GM18508 (cell line): ENCODE data around the gene PCNT.
"Not testable (repeated sequence)": the region's sequence is repeated elsewhere in the genome, so short reads cannot be mapped to it uniquely, and the experiment has no call there.

Experiments used
- ATAC-seq: cut with Tn5 transposase; IDR thresholded peaks from one replicate; pipeline ENCODE4 v1.9.1; 2021; ENCODE audit warnings: moderate number of reproducible peaks; ENCODE audit not compliant: insufficient read depth, unreplicated experiment

PCNT gene

GRCh38 chr21:46397993-46398392, 74.0 kb downstream of the PCNT start:
- ATAC-seq: no peak

DNA sequence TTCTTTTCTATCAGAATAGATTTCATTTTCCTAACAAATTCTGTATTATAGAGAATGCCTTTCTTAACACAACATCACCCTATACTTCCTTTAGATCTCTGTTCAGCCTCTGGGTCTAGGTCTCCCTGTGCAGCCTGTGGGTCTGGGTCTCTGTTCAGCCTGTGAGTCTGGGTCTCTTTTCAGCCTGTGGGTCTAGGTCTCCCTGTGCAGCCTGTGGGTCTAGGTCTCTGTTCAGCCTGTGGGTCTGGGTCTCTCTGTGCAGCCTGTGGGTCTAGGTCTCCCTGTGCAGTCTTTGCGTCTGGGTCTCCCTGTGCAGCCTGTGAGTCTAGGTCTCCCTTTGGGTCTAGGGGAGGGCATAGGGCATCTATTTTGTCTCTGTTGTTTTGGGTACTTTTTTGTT, 75.2 kb downstream of the PCNT start:
- no peak for ATAC-seq

DNA sequence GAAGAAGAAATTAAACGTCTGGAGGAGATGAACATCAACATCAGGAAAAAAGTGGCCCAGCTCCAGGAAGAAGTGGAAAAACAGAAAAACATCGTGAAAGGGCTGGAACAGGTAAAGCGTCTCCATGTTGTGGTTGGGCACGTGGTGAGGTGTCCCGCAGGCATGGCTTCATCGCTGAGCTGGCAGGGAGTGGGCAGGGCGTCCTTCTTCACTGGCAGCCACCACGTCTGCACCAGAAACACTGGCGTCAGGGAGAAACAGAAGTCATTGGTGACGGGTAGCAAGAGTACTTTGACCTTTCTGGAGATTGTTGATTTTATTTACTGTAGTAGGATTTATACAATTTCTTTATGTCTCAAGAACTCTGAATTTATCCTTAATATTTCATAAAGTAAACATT, 75.7 kb downstream of the PCNT start:
- no peak for ATAC-seq

DNA sequence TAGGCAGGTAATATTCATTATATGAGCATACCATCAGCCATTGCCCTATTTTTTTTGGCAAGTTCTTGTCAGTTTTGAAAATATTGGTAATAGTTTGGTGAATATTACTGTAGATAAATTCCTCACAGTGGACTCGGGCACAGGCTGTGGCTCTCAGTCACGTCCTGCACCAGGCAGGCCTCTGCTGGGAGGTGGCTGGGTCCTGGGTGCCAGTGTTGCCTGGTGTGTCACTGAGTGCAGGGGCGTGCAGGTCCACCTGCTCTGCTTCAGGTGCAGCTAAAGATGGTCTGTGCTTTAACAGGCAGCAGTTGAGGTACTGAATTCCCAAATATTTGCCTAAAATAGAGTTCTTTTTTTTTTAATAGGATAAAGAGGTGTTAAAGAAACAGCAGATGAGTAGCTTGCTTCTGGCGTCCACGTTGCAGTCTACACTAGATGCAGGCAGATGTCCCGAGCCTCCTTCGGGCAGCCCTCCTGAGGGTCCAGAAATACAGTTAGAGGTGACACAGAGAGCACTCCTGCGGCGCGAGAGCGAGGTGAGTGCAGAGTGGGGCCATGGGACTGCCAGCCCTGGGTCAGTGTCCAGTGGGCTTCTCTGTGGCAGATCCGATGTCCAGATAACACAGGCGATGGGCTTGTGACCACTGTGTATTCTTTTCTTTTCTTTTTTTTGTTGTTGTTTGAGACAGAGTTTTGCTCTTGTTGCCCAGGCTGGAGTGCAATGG, 77.4 kb downstream of the PCNT start:
- ATAC-seq: no peak

DNA sequence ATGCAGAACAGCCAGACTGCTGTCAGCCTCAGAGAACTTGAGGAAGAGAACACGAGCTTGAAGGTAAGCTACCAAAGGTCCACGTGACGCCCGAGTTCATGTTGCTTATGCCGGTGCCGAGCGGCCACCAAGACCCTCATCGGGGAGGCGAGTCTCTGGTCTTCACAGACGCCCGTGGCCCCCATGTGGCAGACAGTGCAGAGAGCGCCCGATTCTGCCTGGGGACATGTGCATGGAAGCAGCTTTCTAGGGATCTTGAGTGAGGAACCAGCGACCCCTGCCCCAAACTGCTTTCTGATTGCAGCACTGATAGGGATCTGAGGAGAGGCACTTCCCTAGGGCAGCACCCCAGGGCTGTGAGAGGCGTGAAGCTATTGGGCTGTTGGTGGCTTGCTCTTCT, 78.5 kb downstream of the PCNT start:
- ATAC-seq: no peak

DNA sequence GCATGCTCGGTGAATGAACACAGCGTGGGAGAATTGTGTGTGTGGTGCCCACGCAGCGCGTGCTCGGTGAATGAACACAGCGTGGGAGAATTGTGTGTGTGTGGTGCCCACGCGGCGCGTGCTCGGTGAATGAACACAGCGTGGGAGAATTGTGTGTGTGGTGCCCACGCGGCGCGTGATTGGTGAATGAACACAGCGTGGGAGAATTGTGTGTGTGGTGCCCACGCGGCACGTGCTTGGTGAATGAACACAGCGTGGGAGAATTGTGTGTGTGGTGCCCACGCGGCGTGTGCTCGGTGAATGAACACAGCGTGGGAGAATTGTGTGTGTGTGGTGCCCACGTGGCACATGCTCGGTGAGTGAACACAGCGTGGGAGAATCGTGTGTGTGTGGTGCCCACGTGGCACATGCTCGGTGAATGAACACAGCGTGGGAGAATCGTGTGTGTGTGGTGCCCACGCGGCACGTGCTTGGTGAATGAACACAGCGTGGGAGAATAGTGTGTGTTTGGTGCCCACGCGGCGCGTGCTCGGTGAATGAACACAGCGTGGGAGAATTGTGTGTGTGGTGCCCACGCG, 79.4 kb downstream of the PCNT start:
- ATAC-seq: not testable (repeated sequence)

DNA sequence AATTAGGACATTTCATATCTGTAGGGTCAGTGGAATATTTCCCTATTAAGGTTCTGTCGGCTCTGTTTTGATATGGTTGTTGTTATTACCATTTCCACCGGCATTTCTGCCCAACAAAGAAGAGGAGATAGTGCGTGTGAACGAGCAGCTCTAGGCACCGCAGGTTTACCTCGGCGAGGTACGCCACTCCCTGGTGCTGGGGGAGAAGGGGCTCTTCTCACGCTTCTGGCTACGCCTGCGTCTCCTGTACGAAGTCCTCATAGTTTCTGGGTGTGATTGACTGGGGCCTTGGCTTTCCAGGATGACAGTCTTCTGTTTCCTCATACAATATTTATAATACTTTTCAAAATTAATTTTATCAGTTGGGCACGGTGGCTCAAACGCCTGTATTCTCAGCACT, 80.3 kb downstream of the PCNT start:
- ATAC-seq: no peak

DNA sequence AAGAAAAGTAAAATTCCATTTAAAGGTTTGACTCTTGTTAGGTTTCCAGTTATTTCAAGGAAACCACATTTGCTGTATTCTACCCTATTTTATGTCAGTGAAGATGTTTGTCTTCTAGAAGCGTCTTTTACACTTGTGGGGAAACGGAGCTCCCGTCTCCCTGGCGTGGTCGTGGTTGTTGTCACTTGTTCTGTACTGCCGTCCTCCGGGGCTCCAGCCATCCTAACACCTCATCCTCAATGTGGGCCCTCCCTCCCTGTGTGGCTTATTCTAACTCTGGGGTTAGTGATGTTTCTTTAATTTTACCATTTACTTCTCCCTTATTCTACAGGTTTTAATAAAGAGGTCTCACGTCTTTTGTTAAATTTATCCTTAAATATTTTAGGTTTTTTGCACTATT, 82.0 kb downstream of the PCNT start:
- no peak for ATAC-seq

DNA sequence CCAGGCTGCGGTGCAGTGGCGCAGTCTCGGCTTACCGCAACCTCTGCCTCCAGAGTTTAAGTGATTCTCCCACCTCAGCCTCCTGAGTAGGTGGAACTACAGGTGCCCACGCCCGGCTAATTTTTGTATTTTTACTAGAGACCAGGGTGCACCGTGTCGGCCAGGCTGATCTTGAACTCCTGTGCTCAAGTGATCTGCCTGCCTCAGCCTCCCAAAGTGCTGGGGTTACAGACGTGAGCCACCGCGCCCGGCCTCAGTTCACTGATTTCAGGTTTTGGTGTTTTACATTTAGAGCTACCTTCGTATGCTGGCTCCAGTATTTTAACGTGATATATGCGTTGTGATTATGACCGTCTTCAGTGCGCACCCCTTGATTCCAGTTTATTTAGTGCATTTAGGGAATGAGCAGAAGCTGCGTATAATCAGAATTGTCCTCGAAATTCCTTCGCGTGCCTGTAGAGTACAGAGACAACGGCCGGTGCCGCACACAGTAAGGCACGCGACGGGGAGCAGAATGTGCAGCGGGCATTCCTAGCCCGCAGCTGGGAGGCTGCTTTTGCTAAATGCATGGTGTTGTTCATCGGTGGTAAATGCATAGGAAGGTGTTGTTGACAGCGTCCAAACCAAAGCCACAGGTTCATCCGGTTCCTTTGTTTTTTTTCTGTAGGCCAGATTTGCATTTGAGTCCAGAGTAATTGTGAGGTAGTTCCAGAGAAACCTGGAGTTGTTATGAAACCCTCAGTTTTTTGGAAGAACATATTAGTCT, 85.9 kb downstream of the PCNT start:
- ATAC-seq: no peak

- ATAC-seq: no peak
Measured at GRCh38 chr21:46410516-46410915, 86.6 kb downstream of the PCNT start.

DNA sequence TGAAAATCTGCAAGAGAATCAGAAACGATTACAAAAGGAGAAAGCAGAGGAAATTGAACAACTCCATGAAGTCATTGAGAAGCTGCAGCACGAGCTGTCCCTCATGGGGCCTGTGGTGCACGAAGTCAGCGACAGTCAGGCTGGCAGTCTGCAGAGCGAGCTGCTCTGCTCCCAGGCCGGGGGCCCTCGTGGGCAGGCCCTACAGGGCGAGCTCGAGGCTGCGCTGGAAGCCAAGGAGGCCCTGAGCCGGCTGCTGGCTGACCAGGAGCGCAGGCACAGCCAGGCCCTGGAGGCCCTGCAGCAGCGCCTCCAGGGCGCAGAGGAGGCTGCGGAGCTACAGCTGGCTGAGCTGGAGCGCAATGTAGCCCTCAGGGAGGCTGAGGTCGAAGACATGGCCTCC, 87.3 kb downstream of the PCNT start:
- no peak for ATAC-seq

GRCh38 chr21:46411691-46412090, 87.7 kb downstream of the PCNT start:
- ATAC-seq: no peak

DNA sequence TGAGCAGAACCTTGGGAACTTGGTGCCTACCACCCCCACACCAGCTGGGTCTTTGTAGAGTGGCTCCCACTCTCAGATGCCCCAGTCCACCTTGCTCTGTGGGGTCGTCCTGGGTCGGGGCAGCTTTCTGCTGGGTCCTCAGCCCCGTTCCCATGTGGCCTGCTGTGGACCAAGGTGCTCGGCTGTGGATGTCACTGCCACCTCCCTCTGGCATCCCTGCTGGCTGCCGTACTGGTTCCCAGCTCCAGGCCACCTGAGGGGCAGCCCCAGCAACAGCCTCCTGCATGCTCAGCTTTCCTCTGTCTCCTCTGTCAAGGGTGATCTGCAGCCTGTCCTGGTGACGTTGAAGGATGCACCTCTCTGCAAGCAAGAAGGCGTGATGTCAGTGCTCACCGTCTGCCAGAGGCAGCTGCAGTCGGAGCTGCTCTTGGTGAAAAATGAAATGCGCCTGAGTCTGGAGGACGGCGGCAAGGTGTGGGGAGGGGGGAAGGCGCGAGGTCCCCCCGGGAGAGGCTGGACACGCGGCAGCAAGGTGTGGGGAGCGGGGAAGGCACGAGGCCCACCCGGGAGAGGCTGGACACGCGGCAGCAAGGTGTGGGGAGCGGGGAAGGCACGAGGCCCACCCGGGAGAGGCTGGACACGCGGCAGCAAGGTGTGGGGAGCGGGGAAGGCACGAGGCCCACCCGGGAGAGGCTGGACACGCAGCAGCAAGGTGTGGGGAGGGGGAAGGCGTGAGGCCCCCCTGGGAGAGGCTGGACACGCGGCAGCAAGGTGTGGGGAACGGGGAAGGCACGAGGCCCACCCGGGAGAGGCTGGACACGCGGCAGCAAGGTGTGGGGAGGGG, 88.8 kb downstream of the PCNT start:
- no peak for ATAC-seq

- no peak for ATAC-seq
Measured at GRCh38 chr21:46413365-46413696, 89.4 kb downstream of the PCNT start.

GRCh38 chr21:46414965-46415275, 91.0 kb downstream of the PCNT start:
- ATAC-seq: no peak

- ATAC-seq: no peak
Measured at GRCh38 chr21:46416551-46416950, 92.6 kb downstream of the PCNT start.

DNA sequence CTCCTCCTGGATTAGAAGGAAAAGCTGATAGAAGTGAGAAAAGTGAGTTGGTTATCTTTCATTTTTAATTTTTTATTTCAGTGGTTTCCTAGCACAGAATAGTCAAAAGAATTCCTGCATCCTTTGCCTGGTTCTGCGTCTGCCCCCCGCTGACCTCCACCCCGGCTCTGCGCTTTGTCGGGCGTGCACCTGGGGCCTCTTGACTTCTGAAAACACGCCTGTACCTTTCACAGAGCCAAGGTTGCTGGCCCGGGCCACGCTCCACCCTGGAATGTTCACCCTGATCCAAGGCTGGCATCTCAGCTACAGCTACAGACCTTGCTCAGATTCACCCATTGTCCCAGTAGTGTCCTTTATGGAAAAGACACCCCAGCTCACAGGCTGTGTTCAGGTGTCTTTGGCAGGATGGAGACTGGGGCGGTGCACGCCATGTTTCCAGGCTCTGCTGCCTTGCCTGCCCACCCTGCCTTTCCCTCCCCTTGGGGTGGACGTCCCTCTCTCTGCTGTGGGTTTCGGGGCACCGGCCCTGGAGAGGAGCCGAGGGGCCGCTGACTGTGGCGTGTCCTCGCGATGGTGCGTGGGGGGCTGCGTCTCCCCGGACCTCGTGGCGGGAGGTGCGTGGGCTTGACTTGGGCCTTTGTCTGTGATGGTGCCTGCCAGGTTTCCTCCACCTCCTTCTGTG, 94.5 kb downstream of the PCNT start:
- no peak for ATAC-seq

DNA sequence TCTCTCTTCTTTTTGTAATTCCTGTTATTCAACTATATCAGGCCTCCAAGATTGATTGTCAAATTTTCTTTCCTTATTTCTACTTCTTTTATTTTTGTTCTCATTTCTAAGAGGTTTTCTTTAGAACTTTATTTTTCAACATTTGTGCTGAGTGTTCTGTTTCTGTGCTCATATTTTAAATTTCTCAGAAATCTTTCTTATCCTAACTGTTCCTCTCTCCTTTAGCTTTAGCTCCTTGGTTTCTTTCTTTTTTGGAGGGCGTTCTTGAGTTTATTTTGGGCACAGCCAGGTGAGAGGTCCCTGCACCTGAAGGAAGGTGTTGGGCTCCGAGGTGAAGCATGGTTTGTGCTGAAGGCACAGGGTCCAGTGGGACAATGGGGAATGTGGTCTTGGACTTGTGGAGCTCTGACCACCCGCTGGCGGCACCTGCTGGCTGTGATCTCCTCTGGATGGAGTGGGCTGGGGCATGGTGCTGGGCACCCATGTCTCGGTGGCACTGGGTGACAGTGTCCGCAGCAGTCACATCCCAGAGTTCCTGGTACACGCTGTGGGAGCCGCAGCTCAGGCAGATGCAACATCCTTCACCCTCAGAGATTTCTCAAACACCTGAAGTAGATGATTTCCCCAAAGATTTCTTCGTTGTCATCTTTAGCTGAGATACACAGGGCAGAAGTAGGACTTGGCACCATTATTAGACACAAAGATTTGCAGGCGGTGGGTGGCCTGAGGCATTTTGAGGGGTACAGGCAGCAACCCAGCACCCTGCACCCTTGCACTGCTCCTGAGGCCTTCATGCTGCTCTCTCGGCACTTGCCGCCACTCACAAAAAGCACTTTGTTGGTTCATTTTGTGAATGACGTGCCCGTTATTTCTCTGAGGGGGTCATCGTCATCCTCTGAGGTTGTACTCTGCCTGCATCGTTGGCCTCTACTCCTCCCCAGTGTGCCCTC, 96.6 kb downstream of the PCNT start:
- no peak for ATAC-seq

GRCh38 chr21:46421191-46421750, 97.3 kb downstream of the PCNT start:
- no peak for ATAC-seq
